OCI-LY7 (cell line): Measurements from ENCODE around the gene IRX3. TPM values are rescaled to one million over a fixed set of nuclear protein-coding genes. Genes with fewer than 3 reads are reported as not detected.

Experiments
- BruUV-seq: library from RNA; stranded (reverse); fragments of 400-500 nt; replicated peaks from 2 replicates; lab custom pipeline; 2021; lab: Mats Ljungman, UMichigan
- CTCF ChIA-PET: fragments of 300-600 bp; sonication (Branson Sonifier 250); formaldehyde crosslinking; loops from one replicate; lab custom pipeline; 2022; ENCODE audit warnings: antibody characterized with exemption; ENCODE audit not compliant: unreplicated experiment; lab: Charles Lee
- POLR2A ChIA-PET: fragments of 300-600 bp; sonication (Branson Sonifier 250); formaldehyde crosslinking; loops from one replicate; lab custom pipeline; 2022; ENCODE audit warnings: antibody characterized with exemption; lab: Charles Lee
- DNase-seq: peaks from one replicate; pipeline ENCODE4 v3.0.0-alpha.2; 2015; ENCODE audit warnings: low spot score
- H2AFZ ChIP-seq: fragments of 200-600 bp; sonication (generic), shearing (Covaris generic); 2 replicates; pipeline ENCODE4 v1.6.1; 2014; ENCODE audit warnings: mild to moderate bottlenecking, antibody characterized with exemption, low read length, moderate library complexity
- H3K27ac ChIP-seq: fragments of 200-600 bp; sonication (generic); 2 replicates; pipeline ENCODE4 v1.5.1; 2014; ENCODE audit warnings: mixed run types, low read depth, mild to moderate bottlenecking, moderate library complexity, low read length, inconsistent platforms; ENCODE audit not compliant: poor library complexity, severe bottlenecking
- H3K36me3 ChIP-seq: fragments of 200-600 bp; sonication (generic); 2 replicates; pipeline ENCODE4 v1.6.1; 2014; ENCODE audit warnings: mild to moderate bottlenecking, antibody characterized with exemption, low read length, moderate library complexity, mixed read lengths; ENCODE audit not compliant: insufficient read depth
- H3K4me1 ChIP-seq: fragments of 200-600 bp; sonication (generic); 2 replicates; pipeline ENCODE4 v1.5.1; 2014; ENCODE audit warnings: mild to moderate bottlenecking, low read length; ENCODE audit not compliant: insufficient read depth, poor library complexity, severe bottlenecking
- H3K4me2 ChIP-seq: fragments of 200-600 bp; sonication (generic); 2 replicates; pipeline ENCODE4 v1.6.1; 2014; ENCODE audit warnings: mild to moderate bottlenecking, low read length
- H3K4me3 ChIP-seq: fragments of 200-600 bp; sonication (generic); 2 replicates; pipeline ENCODE4 v1.5.1; 2014; ENCODE audit warnings: mild to moderate bottlenecking, low read depth, low read length; ENCODE audit not compliant: poor library complexity, severe bottlenecking
- H3K79me2 ChIP-seq: fragments of 200-600 bp; sonication (generic); 2 replicates; pipeline ENCODE4 v1.6.1; 2016; ENCODE audit warnings: low read depth, mild to moderate bottlenecking, low read length, moderate library complexity, mixed read lengths; ENCODE audit not compliant: insufficient read depth
- H3K9me2 ChIP-seq: fragments of 200-600 bp; sonication (generic); 2 replicates; pipeline ENCODE4 v1.6.1; 2016; ENCODE audit warnings: mild to moderate bottlenecking, low read length, mixed read lengths; ENCODE audit not compliant: insufficient read depth
- H3K9me3 ChIP-seq: fragments of 200-600 bp; sonication (generic); 2 replicates; pipeline ENCODE4 v1.6.1; 2014; ENCODE audit warnings: mild to moderate bottlenecking, mixed run types, low read length, mixed read lengths
- H4K20me1 ChIP-seq: fragments of 200-600 bp; sonication (generic); 2 replicates; pipeline ENCODE4 v1.6.1; 2014; ENCODE audit warnings: mild to moderate bottlenecking, antibody characterized with exemption, low read length, moderate library complexity, mixed read lengths; ENCODE audit not compliant: insufficient read depth
- EZH2phosphoT487 ChIP-seq: fragments of 200-600 bp; sonication (generic); IDR thresholded peaks from 2 replicates; pipeline ENCODE4 v1.6.1; 2018; ENCODE audit warnings: low read depth, borderline replicate concordance, mild to moderate bottlenecking, mixed run types, antibody characterized with exemption, low read length, moderate library complexity, mixed read lengths
- intact Hi-C: fragments of 100-400 bp; cut with micrococcal nuclease; formaldehyde crosslinking; loops from one replicate; pipeline ENCODE4 v1.10.0; 2022; ENCODE audit not compliant: unreplicated experiment
- total RNA-seq, 2 experiments: library from RNA; depleted of rRNA in 1 of 2; stranded (reverse); fragments of >200 nt in 1 of 2; shearing (Covaris generic) in 1 of 2; gene quantifications; 2 replicates each; pipeline ENCODE4 v1.2.3, GENCODE V29; 2014 to 2022
- TF ChIP-seq, protein P1 (sequence below): fragments of 200-600 bp; sonication (generic); conservative IDR thresholded peaks from 2 replicates; pipeline ENCODE4 v1.5.1; 2014; ENCODE audit warnings: mild to moderate bottlenecking, antibody characterized with exemption, low read length, moderate library complexity, mixed read lengths

The IRX3 gene
- total RNA-seq, 2 experiments from 2014 or later = not detected

DNA sequence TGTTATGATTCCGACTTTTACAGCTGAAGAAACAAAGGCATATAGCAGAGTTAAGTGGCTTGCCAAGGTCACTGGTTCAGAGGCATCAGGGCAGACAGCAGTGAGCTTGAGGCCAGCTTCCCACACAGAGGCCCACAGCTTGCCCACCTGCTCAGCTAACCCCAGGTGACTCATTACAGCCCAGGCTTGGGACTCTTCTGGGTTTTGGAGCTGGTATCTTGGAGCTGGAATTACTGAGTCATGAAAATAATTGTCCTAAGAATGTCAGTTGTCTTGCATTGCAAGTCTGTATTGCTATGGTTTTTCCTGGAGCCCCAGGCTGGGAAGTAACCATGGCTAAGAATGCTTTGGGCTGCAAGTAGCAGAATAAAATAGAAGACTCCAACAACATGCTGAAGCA lies 32.4 kb upstream of the IRX3 start:
- Histone ChIP-seq H3K9me2 (no peaks in the 10 kb centered on the region), H3K79me2 (no peaks in the 10 kb centered on the region), H3K4me2 (no peak overlapping the region), H4K20me1 (no peaks in the 10 kb centered on the region), H3K9me3 (no peaks in the 10 kb centered on the region), H3K27ac (no peak overlapping the region), H2AFZ (no peak overlapping the region), H3K4me3 (no peak overlapping the region), H3K36me3 (no peaks in the 10 kb centered on the region), H3K4me1 (no peaks in the 10 kb centered on the region)
- TF ChIP-seq EZH2phosphoT487 = no peak
- TF ChIP-seq, protein P1, sequence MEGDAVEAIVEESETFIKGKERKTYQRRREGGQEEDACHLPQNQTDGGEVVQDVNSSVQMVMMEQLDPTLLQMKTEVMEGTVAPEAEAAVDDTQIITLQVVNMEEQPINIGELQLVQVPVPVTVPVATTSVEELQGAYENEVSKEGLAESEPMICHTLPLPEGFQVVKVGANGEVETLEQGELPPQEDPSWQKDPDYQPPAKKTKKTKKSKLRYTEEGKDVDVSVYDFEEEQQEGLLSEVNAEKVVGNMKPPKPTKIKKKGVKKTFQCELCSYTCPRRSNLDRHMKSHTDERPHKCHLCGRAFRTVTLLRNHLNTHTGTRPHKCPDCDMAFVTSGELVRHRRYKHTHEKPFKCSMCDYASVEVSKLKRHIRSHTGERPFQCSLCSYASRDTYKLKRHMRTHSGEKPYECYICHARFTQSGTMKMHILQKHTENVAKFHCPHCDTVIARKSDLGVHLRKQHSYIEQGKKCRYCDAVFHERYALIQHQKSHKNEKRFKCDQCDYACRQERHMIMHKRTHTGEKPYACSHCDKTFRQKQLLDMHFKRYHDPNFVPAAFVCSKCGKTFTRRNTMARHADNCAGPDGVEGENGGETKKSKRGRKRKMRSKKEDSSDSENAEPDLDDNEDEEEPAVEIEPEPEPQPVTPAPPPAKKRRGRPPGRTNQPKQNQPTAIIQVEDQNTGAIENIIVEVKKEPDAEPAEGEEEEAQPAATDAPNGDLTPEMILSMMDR = no peak
- CTCF ChIA-PET = no interaction called here
- DNase-seq = no peak
- POLR2A ChIA-PET = no interaction called here
- intact Hi-C loops = no loop called here
- BruUV-seq = no TSS peak

DNA sequence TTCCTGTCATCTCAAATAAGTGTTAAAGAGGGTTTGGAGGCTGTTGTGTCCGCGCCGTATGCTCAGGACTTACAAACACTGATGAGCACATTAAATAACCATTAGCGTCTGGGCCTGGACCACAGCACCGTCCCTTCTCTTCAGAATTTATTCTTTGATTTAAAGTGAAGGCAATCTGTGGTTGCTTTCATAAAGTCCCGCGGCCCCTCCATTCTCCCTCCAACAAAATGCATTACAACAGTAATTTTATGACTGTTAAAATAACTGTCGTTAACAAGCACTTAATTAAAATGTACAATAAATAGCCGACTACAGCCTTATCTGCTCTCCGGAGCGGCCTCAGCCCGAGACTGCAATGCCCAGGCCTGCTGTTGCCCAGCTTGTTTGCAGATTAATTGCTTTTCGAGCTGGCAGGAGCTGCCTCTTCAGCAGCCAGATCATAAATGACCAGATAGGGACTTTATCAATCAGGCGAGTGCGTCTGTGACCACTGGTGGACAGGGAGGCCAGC lies 30.6 kb upstream of the IRX3 start:
- Histone ChIP-seq H3K79me2 (no peaks in the 10 kb centered on the region), H3K4me1 (no peaks in the 10 kb centered on the region), H4K20me1 (no peaks in the 10 kb centered on the region), H3K9me3 (no peaks in the 10 kb centered on the region), H3K36me3 (no peaks in the 10 kb centered on the region), H3K4me3 (no peak overlapping the region), H3K4me2 (no peak overlapping the region), H3K9me2 (no peaks in the 10 kb centered on the region), H3K27ac (no peak overlapping the region), H2AFZ (no peak overlapping the region)
- no peak for DNase-seq
- TF ChIP-seq, protein P1 = no peak
- TF ChIP-seq EZH2phosphoT487 = no peak
- CTCF ChIA-PET = no interaction called here
- intact Hi-C loops = no loop called here
- no TSS peak for BruUV-seq
- POLR2A ChIA-PET = no interaction called here

DNA sequence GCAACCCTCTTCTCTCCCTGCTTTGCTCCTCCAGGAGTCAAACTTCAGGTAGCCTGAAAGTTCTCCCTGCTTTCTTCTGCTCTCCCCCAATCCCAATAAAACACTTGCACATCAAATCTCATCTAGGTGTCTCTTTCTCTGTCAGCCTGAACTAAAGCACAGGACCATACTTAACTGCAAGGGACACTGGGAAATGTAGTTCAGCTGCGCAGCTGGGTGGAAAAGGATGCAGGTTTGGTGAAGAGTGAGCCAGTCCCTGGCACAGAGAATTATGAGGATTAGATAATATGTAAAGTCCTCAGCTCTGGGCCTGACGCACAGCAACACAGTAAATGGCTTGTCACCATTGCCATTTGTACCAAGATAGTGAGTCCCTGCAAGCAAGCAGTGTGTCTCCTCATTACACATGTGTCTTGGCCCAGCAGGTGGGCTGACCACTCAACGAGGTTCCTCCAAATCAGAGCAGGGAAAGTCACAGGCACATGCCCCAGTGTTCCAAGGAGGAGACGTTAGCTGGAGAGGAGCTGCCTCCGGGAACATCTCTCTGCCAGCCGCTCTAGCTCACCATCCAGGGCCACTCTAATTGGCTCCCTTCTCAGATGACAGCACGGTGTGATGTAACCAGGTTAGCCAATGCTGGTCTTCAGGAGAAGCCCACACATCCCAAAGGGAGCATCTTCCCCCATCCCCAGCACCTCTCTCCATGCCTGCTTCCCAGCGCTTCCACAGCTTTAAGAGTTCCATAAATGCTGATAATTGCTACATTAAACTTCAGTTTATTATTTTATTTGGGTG lies 29.7 kb upstream of the IRX3 start:
- BruUV-seq = no TSS peak
- Histone ChIP-seq H3K4me3 (no peak overlapping the region), H3K36me3 (no peaks in the 10 kb centered on the region), H3K4me2 (no peak overlapping the region), H3K9me3 (no peaks in the 10 kb centered on the region), H3K79me2 (no peaks in the 10 kb centered on the region), H3K4me1 (no peaks in the 10 kb centered on the region), H2AFZ (no peak overlapping the region), H3K27ac (no peak overlapping the region), H3K9me2 (no peaks in the 10 kb centered on the region), H4K20me1 (no peaks in the 10 kb centered on the region)
- ChIA-PET POLR2A (no interaction called here), CTCF (no interaction called here)
- no peak for DNase-seq
- no peak for TF ChIP-seq EZH2phosphoT487
- intact Hi-C loops = no loop called here
